ENCODE measurements around the gene SOX6.

DNA sequence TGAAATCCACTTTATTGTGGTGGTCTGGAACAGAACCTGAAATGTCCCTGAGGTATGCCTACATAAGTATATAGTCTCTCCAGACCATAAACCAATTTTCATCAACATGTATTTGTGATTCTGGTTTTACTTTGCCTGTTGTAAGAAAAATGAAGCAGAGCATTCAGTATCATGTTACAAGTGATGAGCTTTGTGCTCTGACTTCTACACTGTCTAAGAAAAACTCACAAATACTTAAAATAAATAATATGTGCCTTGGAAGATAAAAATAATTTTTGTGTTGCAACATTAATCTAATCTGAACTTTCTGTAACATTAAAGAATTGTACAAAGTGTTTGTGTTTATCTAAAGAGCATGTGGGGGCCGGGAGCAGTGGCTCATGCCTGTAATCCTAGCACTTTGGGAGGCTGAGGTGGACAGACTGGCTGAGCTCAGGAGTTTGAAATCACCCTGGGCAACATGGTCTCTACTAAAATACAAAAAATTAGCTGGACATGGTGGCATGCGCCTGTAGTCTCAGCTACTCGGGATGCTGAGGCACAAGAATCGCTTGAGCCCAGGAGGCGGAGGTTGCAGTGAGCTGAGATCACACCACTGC lies 219.5 kb downstream of the SOX6 start:
- TF ChIP-seq, protein P1, sequence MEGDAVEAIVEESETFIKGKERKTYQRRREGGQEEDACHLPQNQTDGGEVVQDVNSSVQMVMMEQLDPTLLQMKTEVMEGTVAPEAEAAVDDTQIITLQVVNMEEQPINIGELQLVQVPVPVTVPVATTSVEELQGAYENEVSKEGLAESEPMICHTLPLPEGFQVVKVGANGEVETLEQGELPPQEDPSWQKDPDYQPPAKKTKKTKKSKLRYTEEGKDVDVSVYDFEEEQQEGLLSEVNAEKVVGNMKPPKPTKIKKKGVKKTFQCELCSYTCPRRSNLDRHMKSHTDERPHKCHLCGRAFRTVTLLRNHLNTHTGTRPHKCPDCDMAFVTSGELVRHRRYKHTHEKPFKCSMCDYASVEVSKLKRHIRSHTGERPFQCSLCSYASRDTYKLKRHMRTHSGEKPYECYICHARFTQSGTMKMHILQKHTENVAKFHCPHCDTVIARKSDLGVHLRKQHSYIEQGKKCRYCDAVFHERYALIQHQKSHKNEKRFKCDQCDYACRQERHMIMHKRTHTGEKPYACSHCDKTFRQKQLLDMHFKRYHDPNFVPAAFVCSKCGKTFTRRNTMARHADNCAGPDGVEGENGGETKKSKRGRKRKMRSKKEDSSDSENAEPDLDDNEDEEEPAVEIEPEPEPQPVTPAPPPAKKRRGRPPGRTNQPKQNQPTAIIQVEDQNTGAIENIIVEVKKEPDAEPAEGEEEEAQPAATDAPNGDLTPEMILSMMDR (IDR thresholded peaks at IDR 0.05), result no peak
- TF ChIP-seq POLR2A (IDR thresholded peaks at IDR 0.05), result no peak
